Gastroesophageal sphincter (tissue), 4 donors: Measurements from ENCODE around the gene CSNK1A1L. TPM values are rescaled to one million over a fixed set of nuclear protein-coding genes. Genes with fewer than 3 reads are reported as not detected.

ENCODE experiments used
- total RNA-seq, 4 donors: library from RNA; depleted of rRNA; stranded (reverse); fragments of >200 nt; gene quantifications; one replicate each; pipeline ENCODE4 v1.1.0, GENCODE V29; 2016

CSNK1A1L gene
- total RNA-seq, 4 donors from 2014 or later, result 0.12 TPM; not detected in 3

Other genes with a start within 250 kb of the CSNK1A1L start
- gene SMAD9, start 185.4 kb downstream of the CSNK1A1L start, total RNA-seq, result 10 to 100 TPM; 47.3 to 93.7 (median 59.7) TPM
- 10 to 100 TPM; 16.5 to 24.0 (median 22.4) TPM for gene ALG5, start 106.3 kb downstream of the CSNK1A1L start, total RNA-seq
- 10 to 100 TPM; 20.3 to 28.4 (median 24.8) TPM for gene EXOSC8, start 104.9 kb downstream of the CSNK1A1L start, total RNA-seq
- gene SUPT20H, start 46.0 kb downstream of the CSNK1A1L start, total RNA-seq, result 10 to 100 TPM; 23.5 to 41.6 (median 33.1) TPM